ENCODE results near the gene SLC13A1.

- TF ChIP-seq CTCF (IDR thresholded peaks at IDR 0.05) (no peak), POLR2A (IDR thresholded peaks at IDR 0.05) (no peak)
These were observed 100.1 kb downstream of the SLC13A1 start for GRCh38 chr7:123099712-123100111.

Measured in thyroid gland (tissue), 4 donors.